HG03196 (cell line): ENCODE results near the gene EXOC4.
"Not testable (repeated sequence)": the region's sequence is repeated elsewhere in the genome, so short reads cannot be mapped to it uniquely, and the experiment has no call there.

ENCODE experiments used
- ATAC-seq: cut with Tn5 transposase; IDR thresholded peaks from one replicate; pipeline ENCODE4 v1.9.1; 2021; ENCODE audit not compliant: unreplicated experiment

EXOC4 gene

DNA sequence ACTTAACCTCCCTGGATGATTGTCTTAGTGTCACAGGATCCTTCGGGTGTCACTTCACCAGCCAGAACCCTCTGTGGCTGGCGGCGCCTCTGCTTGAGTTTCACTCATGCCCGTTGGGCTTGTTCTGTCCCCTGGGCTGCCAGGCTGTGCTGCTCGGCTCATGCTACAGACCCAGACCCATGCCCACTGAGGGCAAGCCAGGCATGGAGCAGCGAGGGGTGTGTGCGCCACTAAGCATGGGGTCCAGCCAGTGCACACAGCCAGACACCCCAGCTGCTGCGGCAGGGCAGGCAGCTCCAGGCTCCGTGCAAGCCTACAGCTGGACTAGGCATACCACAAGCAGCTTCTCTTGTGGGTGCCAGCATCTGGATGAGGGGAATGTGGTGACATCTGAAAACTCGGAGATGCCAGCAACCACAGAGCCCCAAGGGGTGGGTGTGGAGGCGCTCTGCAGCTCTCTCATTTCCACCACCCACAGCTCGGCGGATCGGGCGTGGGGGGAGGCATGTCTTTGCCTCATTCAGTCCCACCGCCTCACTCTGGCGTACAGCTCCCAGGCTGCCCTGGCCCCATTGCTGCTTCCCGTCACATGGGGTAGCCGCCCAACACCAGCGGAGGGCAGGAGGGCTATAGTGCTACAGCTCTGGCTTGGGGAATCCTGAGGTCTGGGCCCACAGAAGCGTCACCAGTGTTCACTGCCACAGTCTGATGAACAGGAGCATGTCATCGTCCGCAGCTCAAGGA lies 604.7 kb downstream of the EXOC4 start:
- no peak for ATAC-seq

DNA sequence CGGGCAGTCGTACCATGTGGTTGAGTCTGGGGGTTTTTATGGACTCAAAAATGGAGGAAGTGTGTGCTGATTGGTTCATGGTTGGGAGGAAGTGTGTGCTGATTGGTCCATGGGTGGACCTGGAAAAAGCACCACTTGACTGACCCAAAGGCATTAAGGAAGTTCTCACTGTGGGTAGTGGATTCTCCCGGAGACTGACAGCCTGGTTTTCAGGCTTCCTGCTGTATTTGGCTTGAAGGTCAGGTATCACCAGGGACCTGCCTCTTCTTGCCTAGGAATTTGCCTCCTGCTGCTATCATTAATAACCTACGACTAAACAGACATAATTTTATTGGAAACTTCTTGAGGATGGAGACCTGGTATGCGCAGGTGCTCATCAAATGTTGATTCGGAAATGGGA lies 605.4 kb downstream of the EXOC4 start:
- ATAC-seq, result no peak

DNA sequence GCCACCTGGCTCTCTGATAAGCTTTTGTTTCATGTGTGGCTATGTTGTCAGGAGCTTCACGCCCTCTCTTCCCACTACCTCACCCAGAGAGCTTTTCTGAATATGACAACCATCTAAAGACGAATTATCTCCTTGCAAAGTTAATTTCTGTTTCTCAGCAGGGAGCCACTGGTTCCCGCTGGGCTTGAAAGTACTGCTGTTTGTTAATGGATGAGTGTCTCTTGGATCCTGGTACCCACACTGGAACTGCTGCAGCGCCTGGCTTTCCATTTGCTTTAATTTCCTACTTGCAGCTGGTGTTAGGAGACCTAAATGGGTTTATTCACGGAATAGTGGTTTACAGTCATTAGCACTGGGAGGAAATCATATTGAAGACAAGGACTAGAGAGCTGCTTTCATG lies 606.4 kb downstream of the EXOC4 start:
- ATAC-seq, result no peak

DNA sequence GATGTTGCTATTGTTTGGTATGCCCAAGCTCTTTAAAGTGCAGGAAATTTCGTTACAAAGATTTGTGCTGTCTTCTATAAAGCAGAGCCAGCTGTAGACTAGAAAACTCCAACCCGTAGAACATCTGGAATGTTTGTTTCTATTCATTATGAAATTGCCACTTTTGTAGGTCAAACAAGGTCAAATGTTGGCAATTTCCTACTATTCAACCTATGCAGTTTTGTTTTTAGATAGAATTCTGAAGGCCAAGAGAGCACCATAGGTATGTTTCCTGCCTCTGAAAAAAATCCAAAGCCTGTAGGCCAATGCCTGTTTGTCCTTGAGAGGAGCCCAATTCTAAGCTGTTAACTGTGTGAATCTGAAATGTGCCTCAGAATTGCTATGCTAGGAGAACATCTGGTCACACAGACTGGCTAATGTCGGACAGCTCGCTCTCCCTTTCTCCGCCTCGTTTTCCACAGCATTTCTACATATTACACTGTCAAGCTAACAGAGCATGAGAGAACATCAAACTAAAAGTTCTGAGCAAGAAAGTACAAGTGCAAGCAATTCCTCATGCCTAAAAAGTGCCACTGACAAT lies 607.1 kb downstream of the EXOC4 start:
- ATAC-seq, result no peak

DNA sequence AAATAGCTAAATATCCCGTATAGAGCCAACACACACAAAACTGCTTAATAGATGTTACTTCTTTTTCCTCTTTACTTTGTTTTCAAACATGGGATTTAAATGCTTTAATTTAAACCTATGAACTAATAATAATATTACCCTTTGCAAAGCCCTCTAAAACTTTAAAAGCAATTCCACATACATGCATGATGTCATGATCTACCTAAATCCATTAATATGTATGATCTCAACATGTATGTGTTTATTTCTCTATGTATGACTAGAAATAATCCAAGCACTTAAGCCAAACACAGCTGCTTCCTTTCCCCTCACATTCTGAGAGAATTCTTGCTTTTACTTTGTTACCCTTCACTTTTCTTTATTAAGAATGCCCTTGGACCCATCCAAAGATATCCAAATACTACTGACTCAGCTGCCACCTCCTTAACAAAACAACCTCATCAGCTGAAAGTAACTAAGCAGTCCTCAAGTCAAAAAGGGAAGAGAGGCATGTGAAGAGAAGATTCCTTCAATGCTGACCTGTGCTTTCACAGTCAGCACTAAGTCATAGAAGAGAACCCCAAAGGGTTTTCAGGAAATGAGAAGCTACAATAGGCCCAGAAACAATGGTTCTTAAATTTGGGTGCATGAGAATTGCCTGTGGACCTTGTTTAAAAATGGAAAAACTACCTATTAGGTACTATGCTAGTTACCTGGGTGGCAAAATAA lies 607.9 kb downstream of the EXOC4 start:
- no peak for ATAC-seq

DNA sequence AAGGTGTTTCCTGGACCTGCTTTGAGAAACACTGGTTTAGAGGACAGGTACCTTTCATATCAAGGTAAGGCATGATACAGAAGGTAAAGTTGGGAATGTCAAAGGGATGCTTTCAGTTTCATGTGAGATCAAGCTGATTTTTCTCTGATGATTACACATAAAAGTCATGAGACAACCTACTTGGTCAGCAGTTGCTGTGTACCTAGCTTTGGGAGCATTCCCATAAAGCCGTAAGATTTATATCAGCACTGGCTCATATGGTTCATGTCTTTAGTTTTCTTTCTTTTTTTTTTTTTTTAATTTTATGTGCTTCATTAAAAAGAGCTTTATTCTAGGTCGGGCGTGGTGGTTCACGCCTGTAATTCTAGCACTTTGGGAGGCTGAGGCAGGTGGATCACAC lies 609.0 kb downstream of the EXOC4 start:
- no peak for ATAC-seq

DNA sequence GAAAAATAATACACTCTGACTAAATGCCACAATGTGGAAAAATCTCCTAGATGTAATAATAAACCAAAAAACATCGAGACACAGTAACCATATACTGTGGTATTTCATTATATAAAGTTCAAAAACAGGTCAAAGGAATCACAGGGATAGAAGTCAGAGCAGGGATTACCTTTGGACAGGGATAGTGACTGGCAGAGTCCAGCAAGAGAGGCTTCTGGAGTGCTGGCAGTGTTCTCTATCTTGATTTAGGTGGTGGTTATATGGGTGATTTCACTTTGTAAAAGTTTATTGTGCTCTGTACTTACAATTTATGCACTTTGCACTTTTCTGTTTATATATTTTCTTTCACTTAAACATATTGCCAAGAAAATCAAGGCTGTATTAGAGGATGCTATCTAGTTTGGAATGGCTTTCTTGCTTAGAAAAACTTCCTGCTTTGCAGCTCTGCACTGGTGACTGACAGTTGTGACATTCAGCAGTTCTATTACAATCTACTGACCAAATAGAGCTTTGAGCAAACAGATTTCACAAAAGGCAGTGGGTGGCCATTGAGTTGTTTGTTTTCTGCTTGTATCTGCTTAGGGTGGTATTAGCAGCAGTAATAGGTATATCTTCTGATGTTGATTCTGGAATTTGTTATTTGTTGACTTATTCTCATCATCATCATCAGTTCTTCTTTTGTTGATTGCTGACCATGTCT lies 610.6 kb downstream of the EXOC4 start:
- ATAC-seq, result no peak

DNA sequence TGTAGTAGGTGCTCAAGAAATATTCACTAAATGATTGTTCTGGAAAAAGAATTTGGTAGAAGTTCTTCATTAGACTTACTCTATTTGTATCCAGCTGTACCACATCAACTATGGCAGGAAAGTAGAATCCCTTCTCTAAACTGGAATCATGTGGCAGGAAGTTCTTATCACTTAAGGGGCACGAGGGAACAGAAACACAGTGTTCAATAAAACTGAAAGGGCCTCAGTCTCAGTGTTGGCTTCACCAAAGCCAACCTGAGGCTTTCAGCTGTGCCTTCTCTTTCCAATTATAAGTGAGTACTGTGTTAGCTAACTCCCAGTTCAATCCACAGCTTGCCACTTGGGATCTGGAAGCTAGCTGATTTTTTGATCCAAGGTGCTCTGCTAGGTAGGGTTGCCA lies 616.7 kb downstream of the EXOC4 start:
- ATAC-seq, result no peak

- ATAC-seq, result no peak
Measured at GRCh38 chr7:133871757-133872156, 618.9 kb downstream of the EXOC4 start.

GRCh38 chr7:133873187-133873586 lies 620.3 kb downstream of the EXOC4 start:
- ATAC-seq, result no peak

GRCh38 chr7:133873631-133874030 lies 620.8 kb downstream of the EXOC4 start:
- no peak for ATAC-seq

GRCh38 chr7:133883591-133883990 lies 630.7 kb downstream of the EXOC4 start:
- ATAC-seq, result no peak

DNA sequence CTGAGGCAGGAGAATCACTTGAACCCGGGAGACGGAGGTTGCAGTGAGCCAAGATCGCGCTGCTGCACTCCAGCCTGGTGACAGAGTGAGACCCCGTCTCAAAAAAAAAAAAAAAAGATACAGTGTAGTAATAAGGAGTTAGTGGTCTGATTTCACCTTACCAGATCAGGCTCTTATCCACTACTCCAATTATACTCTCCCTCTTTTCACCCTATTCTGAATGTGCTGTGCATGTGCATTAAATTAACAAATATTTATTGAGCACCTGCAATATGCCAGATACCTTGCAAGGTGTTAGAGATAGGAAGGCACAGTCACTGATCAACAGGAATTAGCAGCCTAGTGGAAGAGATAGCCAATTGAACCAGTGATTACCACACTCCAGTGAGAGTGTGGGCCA lies 632.3 kb downstream of the EXOC4 start:
- no peak for ATAC-seq

DNA sequence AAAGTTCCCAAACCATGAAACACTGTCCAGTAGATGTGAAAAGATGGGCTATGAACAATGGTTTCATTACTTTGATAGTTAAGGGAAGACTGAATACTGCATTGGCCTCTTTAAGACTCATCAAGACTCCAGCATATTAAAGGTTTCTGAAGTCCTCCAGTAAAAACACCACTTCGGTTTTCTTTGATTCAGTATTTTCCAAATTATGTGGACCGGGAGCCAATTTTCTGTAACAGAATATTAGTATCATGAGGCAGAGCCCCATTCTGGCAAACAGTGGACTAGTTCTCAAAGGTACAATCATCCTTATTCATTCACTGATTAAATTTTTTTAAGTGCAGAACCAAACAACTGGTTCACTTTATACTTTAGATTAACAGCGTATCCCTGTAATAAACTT lies 633.2 kb downstream of the EXOC4 start:
- no peak for ATAC-seq

DNA sequence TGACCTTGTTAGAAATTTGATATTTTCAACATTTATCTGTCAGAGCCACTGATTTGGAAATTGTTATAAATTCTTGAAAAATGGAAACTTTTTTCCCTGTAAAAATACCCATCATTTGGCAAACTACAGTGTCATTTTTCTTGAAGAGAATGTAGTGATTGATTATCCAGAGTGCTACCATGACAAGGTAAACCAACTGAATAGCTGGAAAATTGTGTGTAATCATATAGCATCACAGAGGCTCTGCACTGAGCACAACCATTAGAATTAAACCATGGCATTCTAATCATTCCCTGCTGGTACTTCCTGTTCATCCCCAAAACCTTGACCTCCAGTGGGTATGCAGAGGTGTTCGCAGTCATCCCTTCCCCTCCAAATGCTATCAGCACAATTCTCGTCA lies 633.9 kb downstream of the EXOC4 start:
- no peak for ATAC-seq

DNA sequence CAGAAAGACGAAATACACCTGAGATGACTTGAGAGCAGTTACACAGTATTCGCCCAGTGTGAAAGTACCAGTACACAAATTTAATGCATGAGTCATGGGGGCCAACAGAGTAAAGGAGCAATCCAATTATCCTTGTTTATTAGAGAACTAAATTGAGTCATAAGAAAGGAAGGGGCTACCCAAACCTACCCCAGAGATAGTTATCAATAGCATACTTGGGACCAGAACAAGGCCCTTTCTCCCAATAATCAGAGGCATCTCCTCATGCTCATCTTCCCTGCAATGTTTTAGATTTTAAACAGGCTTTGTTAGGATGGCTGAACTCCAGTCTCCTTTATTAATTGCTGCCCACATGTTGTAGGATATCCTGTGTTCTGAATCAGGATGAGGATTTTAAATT lies 634.6 kb downstream of the EXOC4 start:
- ATAC-seq, result no peak

GRCh38 chr7:133888061-133888930 lies 635.4 kb downstream of the EXOC4 start:
- no peak for ATAC-seq

DNA sequence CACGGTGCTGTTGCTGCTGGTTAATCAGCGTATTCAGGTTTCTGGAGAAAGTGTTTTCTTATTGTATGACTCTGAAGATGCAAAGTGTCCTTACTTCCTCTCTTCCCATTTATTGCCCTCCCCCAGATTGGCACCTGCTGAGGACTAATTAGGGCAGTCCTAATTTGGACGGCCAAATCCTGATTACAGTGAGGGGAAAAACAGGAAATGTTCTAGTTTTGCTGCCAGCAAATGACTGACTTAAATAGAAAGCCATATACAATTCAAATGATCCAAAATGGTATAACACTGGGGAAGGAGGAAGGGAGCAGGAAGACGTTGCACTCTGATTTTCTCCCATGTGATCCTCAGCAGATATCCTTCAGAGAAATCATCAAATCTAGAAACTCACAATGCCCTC lies 651.9 kb downstream of the EXOC4 start:
- no peak for ATAC-seq

- ATAC-seq, result not testable (repeated sequence)
Measured at GRCh38 chr7:133906553-133906952, 653.7 kb downstream of the EXOC4 start.

DNA sequence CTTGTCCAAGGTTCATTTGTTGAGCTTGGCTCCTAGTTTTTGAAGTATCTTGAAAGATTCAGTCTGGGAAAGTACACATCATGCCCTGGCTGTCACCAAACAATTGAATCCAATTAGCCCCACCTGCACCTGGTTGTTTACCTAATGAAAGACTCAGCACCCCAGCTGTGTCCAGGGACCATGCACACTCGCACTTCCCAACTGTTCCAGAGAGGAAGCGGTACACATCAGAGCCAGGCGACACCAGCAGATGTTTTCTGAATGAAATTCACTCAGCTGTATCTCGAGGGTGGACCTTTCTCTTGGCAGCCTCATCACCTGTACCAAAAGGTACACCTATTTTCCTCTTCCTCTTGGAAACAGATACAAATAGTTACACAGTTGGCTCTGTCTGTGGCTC lies 657.9 kb downstream of the EXOC4 start:
- no peak for ATAC-seq

DNA sequence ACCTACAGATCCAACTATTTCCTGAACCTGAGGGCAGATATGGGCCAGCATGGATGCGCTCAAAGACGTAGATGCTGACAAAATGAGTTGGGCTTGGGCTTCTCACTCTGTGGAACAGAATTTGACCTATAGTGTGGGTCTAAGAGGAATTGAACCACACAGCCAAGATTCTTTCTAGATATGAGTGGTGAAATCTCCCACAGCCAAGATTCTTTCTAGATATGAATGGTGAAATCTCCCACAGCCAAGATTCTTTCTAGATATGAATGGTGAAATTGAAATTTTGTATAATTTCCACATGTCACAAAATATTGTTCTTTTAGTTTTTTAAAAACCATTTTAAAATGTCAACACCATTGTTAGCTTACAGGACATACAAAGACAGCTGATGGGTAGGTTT lies 658.8 kb downstream of the EXOC4 start:
- ATAC-seq, result no peak
